Natural killer cell (primary cell): Measurements from ENCODE around the gene RANBP17. TPM values are rescaled to one million over a fixed set of nuclear protein-coding genes. Genes with fewer than 3 reads are reported as not detected.

Source experiments
- ATAC-seq, 3 donors: fragments of 150-1000 bp in 2 of 3; fragments of 200-7000 bp in 1 of 3; cut with Tn5 transposase; 1 replicate in 1 of 3; 2 replicates in 2 of 3; pipeline ENCODE4 v1.10.0; 2021; ENCODE audit warnings: mild to moderate bottlenecking in 2 of 3, moderate library complexity in 2 of 3
- DNase-seq, 2 donors: peaks; one replicate each; pipeline versions ENCODE4 v3.0.0 to v3.0.0-alpha.2; 2013 to 2021; ENCODE audit warnings: mixed read lengths in 1 of 2
- H3K27ac ChIP-seq: one replicate; pipeline ENCODE4 v1.5.1; 2013; ENCODE audit warnings: mild to moderate bottlenecking, low read length
- H3K27me3 ChIP-seq: one replicate; pipeline ENCODE4 v1.6.1; 2013; ENCODE audit warnings: low read length; ENCODE audit not compliant: control insufficient read depth, insufficient read depth
- H3K36me3 ChIP-seq: one replicate; pipeline ENCODE4 v1.6.1; 2013; ENCODE audit warnings: low read length; ENCODE audit not compliant: control insufficient read depth, insufficient read depth
- H3K4me1 ChIP-seq: one replicate; pipeline ENCODE4 v1.6.1; 2013; ENCODE audit warnings: low read length; ENCODE audit not compliant: control insufficient read depth, insufficient read depth
- H3K4me3 ChIP-seq: one replicate; pipeline ENCODE4 v1.5.1; 2013; ENCODE audit warnings: low read length
- H3K9me3 ChIP-seq: one replicate; pipeline ENCODE4 v1.6.1; 2013; ENCODE audit warnings: low read length; ENCODE audit not compliant: control insufficient read depth, insufficient read depth
- H3K27ac Mint-ChIP-seq, 2 donors: one replicate each; pipeline ENCODE4 v1.8.0; 2022; ENCODE audit warnings: mild to moderate bottlenecking in 2 of 2, mixed read lengths in 2 of 2, moderate library complexity in 1 of 2
- H3K27me3 Mint-ChIP-seq, 2 donors: one replicate each; pipeline ENCODE4 v1.8.0; 2022; ENCODE audit warnings: low read depth in 2 of 2, mixed read lengths in 2 of 2
- H3K36me3 Mint-ChIP-seq: one replicate; pipeline ENCODE4 v1.8.0; 2022; ENCODE audit warnings: mixed read lengths
- H3K4me1 Mint-ChIP-seq, 2 donors: one replicate each; pipeline ENCODE4 v1.8.0; 2022; ENCODE audit warnings: mixed read lengths in 2 of 2
- H3K4me3 Mint-ChIP-seq: one replicate; pipeline ENCODE4 v1.8.0; 2022; ENCODE audit warnings: mild to moderate bottlenecking, moderate library complexity, mixed read lengths
- H3K9me3 Mint-ChIP-seq, 2 donors: one replicate each; pipeline ENCODE4 v1.8.0; 2022; ENCODE audit warnings: mixed read lengths in 2 of 2
- WGBS: methylation state at CpG from one replicate; pipeline ENCODE4 v1.1.7; 2013; ENCODE audit warnings: missing lambda C conversion rate; ENCODE audit not compliant: insufficient coverage; 5-methylcytosine and 5-hydroxymethylcytosine counted together
- intact Hi-C: fragments of 100-400 bp; cut with micrococcal nuclease; formaldehyde crosslinking; loops from one replicate; pipeline ENCODE4 v1.14.2; 2022
- total RNA-seq, 4 donors: library from RNA; stranded (reverse); fragments of 120-200 nt in 1 of 4; gene quantifications; one replicate each; pipeline versions ENCODE4 v1.2.3 to v1.2.4, GENCODE V29; 2013 to 2022
- TF ChIP-seq, protein P1 (sequence below): fragments of 200-600 bp; IDR thresholded peaks from one replicate; pipeline ENCODE4 v1.8.0; 2022; ENCODE audit warnings: antibody characterized with exemption

RANBP17 gene
- total RNA-seq, 3 donors from 2014 or later (not counting 1 experiment from before 2014, with no cell fraction given), result 11.2 to 15.0 (median 12.6) TPM

DNA sequence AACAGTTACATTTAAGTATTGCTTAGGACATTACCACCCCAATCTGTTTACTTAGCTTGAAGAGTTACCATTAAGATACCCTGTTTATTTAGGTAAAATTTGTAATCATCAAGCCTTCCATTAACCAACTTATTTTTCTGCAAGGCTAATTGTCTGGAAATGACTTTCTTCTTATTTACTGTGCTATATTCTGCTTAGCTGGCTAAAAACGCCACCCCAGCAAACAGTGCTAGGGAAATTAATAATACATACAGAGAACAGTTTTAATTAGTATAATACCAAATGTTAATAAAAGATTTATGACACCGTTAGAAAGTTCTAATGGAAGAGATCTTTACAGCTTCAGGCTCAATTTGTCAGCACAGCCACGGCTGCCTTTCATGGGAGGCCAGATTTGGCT is 461.2 kb downstream of the RANBP17 start:
- TF ChIP-seq, protein P1, sequence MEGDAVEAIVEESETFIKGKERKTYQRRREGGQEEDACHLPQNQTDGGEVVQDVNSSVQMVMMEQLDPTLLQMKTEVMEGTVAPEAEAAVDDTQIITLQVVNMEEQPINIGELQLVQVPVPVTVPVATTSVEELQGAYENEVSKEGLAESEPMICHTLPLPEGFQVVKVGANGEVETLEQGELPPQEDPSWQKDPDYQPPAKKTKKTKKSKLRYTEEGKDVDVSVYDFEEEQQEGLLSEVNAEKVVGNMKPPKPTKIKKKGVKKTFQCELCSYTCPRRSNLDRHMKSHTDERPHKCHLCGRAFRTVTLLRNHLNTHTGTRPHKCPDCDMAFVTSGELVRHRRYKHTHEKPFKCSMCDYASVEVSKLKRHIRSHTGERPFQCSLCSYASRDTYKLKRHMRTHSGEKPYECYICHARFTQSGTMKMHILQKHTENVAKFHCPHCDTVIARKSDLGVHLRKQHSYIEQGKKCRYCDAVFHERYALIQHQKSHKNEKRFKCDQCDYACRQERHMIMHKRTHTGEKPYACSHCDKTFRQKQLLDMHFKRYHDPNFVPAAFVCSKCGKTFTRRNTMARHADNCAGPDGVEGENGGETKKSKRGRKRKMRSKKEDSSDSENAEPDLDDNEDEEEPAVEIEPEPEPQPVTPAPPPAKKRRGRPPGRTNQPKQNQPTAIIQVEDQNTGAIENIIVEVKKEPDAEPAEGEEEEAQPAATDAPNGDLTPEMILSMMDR, result no peak
- no peaks in the 10 kb centered on the region for H3K4me1 Mint-ChIP-seq
- Histone ChIP-seq H3K9me3 (no peaks in the 10 kb centered on the region), H3K27ac (no peak overlapping the region), H3K4me1 (no peaks in the 10 kb centered on the region), H3K4me3 (no peak overlapping the region), H3K27me3 (peaks cover 39% of the 10 kb centered on the region), H3K36me3 (no peaks in the 10 kb centered on the region)
- DNase-seq, result no peak
- no peaks in the 10 kb centered on the region for H3K9me3 Mint-ChIP-seq
- H3K4me3 Mint-ChIP-seq, result no peak overlapping the region
- intact Hi-C loops, result no loop called here
- H3K36me3 Mint-ChIP-seq, result no peaks in the 10 kb centered on the region
- H3K27ac Mint-ChIP-seq, result no peak overlapping the region
- peaks cover 60 to 79% of the 10 kb centered on the region in 2 donors for H3K27me3 Mint-ChIP-seq
- 69% methylated on average over 2 of the region's 3 CpGs for WGBS
- no peak for ATAC-seq

DNA sequence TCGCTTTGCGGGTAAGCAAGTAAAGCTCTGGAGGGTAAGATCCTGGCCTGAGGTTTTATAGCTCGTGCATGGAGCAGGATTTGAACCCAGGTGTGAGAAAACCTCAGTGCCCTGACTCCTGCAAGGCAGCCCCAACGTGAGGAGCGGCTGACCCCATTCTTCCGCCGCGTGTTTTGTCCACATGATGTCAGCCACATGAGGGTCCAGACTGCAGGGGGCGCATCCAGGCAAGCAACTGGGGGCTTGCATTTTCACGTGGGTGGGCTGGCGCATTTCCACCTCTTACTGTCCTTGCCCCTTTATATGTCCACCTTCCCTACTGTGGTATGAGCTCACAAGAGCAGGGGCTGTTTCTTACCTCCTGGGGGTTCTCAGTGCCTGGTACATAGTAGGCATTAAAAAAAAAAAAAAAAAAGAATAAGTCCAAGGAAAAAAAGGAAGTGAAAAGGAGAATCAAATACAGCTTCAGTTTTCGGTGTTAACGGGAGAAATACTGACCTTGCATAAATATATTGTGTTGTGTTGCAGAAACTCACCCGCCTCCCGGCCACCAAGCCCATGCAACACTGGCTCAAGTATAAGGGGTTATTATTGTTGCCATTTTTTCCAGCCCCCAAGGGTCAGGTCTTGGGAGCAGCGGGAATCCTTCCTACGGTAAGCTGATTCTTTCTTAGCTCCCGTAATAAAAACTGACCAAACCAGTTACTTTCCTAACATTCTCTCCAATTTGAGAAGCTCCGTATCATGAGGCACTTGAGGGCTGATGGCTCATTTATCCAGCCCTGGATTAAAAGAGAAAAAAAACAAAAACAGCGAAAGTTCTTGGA is 462.2 kb downstream of the RANBP17 start:
- WGBS, result 43% methylated on average over 20 of the region's 20 CpGs
- Mint-ChIP-seq H3K27ac (no peak overlapping the region), H3K36me3 (no peaks in the 10 kb centered on the region), H3K27me3 (peaks cover 59 to 79% of the 10 kb centered on the region in 2 donors), H3K4me3 (no peak overlapping the region), H3K9me3 (no peaks in the 10 kb centered on the region), H3K4me1 (no peaks in the 10 kb centered on the region)
- peaks cover 35% of the 10 kb centered on the region for H3K27me3 ChIP-seq
- no peaks in the 10 kb centered on the region for H3K9me3 ChIP-seq
- no peak for DNase-seq
- no peak for ATAC-seq
- no peak overlapping the region for H3K4me3 ChIP-seq
- no peak overlapping the region for H3K27ac ChIP-seq
- no peaks in the 10 kb centered on the region for H3K4me1 ChIP-seq
- intact Hi-C loops, result no loop called here
- TF ChIP-seq, protein P1, result no peak
- no peaks in the 10 kb centered on the region for H3K36me3 ChIP-seq

DNA sequence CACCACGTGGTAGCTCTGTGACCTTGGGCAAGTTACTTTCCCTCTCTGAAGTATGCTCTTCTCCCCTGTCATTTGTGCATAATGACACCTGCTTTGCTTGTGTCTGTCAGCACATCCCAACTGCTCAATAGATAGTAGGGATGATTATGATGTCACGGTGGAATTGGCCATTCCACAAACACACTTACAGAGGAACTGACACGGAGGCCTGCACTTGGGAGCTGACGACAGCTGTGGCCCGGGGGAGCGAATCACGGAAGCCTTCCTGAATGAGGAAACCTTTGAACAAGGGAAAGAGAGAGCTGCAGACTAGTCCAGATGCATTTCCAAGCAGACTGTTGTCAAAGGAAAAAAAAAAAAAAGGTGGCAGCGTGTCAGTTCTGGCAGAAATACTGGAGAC is 468.2 kb downstream of the RANBP17 start:
- H3K9me3 Mint-ChIP-seq, result no peaks in the 10 kb centered on the region
- Histone ChIP-seq H3K27me3 (peaks cover 9% of the 10 kb centered on the region), H3K4me3 (no peak overlapping the region), H3K27ac (no peak overlapping the region), H3K9me3 (no peaks in the 10 kb centered on the region), H3K36me3 (no peaks in the 10 kb centered on the region), H3K4me1 (no peaks in the 10 kb centered on the region)
- no peak overlapping the region for H3K27ac Mint-ChIP-seq
- no peak for DNase-seq
- no peaks in the 10 kb centered on the region for H3K4me1 Mint-ChIP-seq
- H3K27me3 Mint-ChIP-seq, result peaks cover 42 to 49% of the 10 kb centered on the region in 2 donors
- no peak for ATAC-seq
- no peak overlapping the region for H3K4me3 Mint-ChIP-seq
- intact Hi-C loops, result no loop called here
- TF ChIP-seq, protein P1, result no peak
- WGBS, result 72% methylated on average over 8 of the region's 8 CpGs
- H3K36me3 Mint-ChIP-seq, result no peaks in the 10 kb centered on the region
